ENCODE measurements around the gene HOXC6. TPM values are rescaled to one million over a fixed set of nuclear protein-coding genes. Genes with fewer than 3 reads are reported as not detected.

HOXC6 gene
- total and polyA plus RNA-seq, 9 of the 15 experiments (the other 6 are each of a cell fraction or from before 2014, with no cell fraction given), result 0.06 to 4.0 (median 1.4) TPM

- peak overlapping the region; percentile 59 for H3K27ac ChIP-seq (ENCODE audit: extremely low read depth, low read depth, low read length)
- H3K9me1 ChIP-seq (ENCODE audit: control insufficient read depth, insufficient read depth, low read length), result no peaks in the 10 kb centered on the region
- WGBS (ENCODE audit: insufficient coverage, low coverage, missing lambda C conversion rate), result 13% methylated on average over 17 of the region's 17 CpGs
- H3K9ac ChIP-seq (ENCODE audit: insufficient read depth in 1 of 2, low read depth in 2 of 2, low read length in 2 of 2), result peak overlapping the region; percentile 68 to 85; a peak in 3 of 4 replicates
- peak overlapping the region; percentile 12 for H3K4me3 ChIP-seq
- no peaks in the 10 kb centered on the region for H3K9me3 ChIP-seq (replicated peaks; ENCODE audit: control insufficient read depth, insufficient read depth, low read depth, low read length)
- no peaks in the 10 kb centered on the region for H3K36me3 ChIP-seq (ENCODE audit: control insufficient read depth, insufficient read depth, low read length)
- peak; percentile 81 for FAIRE-seq
- POLR2A ChIA-PET, result interaction anchor here (0.7 to 0.9 kb wide), 3 partner anchors 13 to 270 kb away, joined by 3 to 4 read pairs (median 3); no protein-coding TSS in a partner anchor
- ATAC-seq, result peak; percentile 20
- CTCF ChIA-PET (ENCODE audit: low intra/inter-chr PET ratio), result interaction anchor here (0.9 kb wide), 1 partner anchor 191 kb away, joined by 3 read pairs; no protein-coding TSS in a partner anchor
- no peaks in the 10 kb centered on the region; the same call in 2 of the 3 replicates for H3K79me2 ChIP-seq (ENCODE audit: control insufficient read depth, insufficient read depth, low read length)
- peak overlapping the region; percentile 68 for H3K4me2 ChIP-seq (ENCODE audit: insufficient read depth, low read length)
- H3K4me1 ChIP-seq (replicated peaks in 1 of 2; ENCODE audit: control insufficient read depth in 2 of 2, insufficient read depth in 2 of 2, low read length in 2 of 2), result peaks cover 14 to 15% of the 10 kb centered on the region in 2 experiments
- BruUV-seq (replicated peaks), result no TSS peak
- intact Hi-C loops (cut with micrococcal nuclease), result loop anchor here (10.0 kb wide), 1 partner anchor 284 kb away; no protein-coding TSS in a partner anchor
- H2AFZ ChIP-seq (ENCODE audit: low read depth, low read length), result peak overlapping the region; percentile 82
- peak in 1 of 4 experiments; percentile 26 for DNase-seq (ENCODE audit: extremely low read depth in 1 of 4, low spot score in 3 of 4)
- H3K27me3 ChIP-seq (ENCODE audit: control insufficient read depth in 2 of 2, insufficient read depth in 2 of 2, low read length in 2 of 2), result no peaks in the 10 kb centered on the region
- H4K20me1 ChIP-seq (replicated peaks; ENCODE audit: control insufficient read depth, insufficient read depth, low read length), result no peaks in the 10 kb centered on the region; the same call in 1 of the 2 replicates
- in situ Hi-C loops (cut with MboI), result no loop called here
- TF ChIP-seq REST (IDR thresholded peaks at IDR 0.05; ENCODE audit: borderline replicate concordance), result no peak
- TF ChIP-seq REST (CRISPR knock-in tag; IDR thresholded peaks at IDR 0.05; ENCODE audit: low read depth), result no peak
- TF ChIP-seq ZNF592 (IDR thresholded peaks at IDR 0.05), result no peak
- TF ChIP-seq ZNF764 (CRISPR knock-in tag; IDR thresholded peaks at IDR 0.05; ENCODE audit: low read depth), result no peak
- TF ChIP-seq HOXB6 (CRISPR knock-in tag; IDR thresholded peaks at IDR 0.05; ENCODE audit: borderline replicate concordance), result no peak
- TF ChIP-seq MXD1 (CRISPR knock-in tag; IDR thresholded peaks at IDR 0.05; ENCODE audit: borderline replicate concordance, poor library complexity, severe bottlenecking), result no peak
- TF ChIP-seq DLX4 (CRISPR knock-in tag; IDR thresholded peaks at IDR 0.05), result no peak
These were observed 17.1 kb upstream of the HOXC6 start for GRCh38 chr12:54010972-54011664.
